HepG2 (cell line): Measurements from ENCODE around the gene PPP6R2. TPM values are rescaled to one million over a fixed set of nuclear protein-coding genes. Genes with fewer than 3 reads are reported as not detected.
A peak's percentile ranks its signal among the peaks of the same experiment; 100 is the strongest.

Experiments used
- ADNP ChIP-seq: sonication (generic); formaldehyde crosslinking; IDR thresholded peaks from 2 replicates; pipeline ENCODE4 v1.4.0; 2020; ENCODE audit warnings: missing genetic modification reagents
- BCL6 ChIP-seq: IDR thresholded peaks from 2 replicates; pipeline ENCODE4 v1.6.1; 2016; ENCODE audit warnings: missing genetic modification reagents, missing compliant biosample characterization
- DDIT3 ChIP-seq: sonication (generic); formaldehyde crosslinking; IDR thresholded peaks from 2 replicates; pipeline ENCODE4 v1.4.0; 2020; ENCODE audit warnings: mild to moderate bottlenecking, missing genetic modification reagents
- GRHL1 ChIP-seq: sonication (generic); formaldehyde crosslinking; conservative IDR thresholded peaks from 2 replicates; pipeline ENCODE4 v1.8.0; 2022; ENCODE audit warnings: missing genetic modification reagents
- LCORL ChIP-seq, 2 experiments: fragments of 450-650 bp in 1 of 2; sonication (generic) in 1 of 2; formaldehyde crosslinking in 1 of 2; IDR thresholded peaks; 2 replicates each; pipeline versions ENCODE4 v1.5.0 to v1.6.1; 2017 to 2020; ENCODE audit warnings: antibody characterized with exemption in 1 of 2, missing genetic modification reagents in 1 of 2
- MAFF ChIP-seq: IDR thresholded peaks from 2 replicates; pipeline ENCODE4 v1.6.1; 2011; ENCODE audit warnings: low read depth, low read length, improper control_type of control experiment
- SP5 ChIP-seq: IDR thresholded peaks from 2 replicates; pipeline ENCODE4 v1.6.1; 2016; ENCODE audit warnings: low read depth, borderline replicate concordance
- STAG1 ChIP-seq: sonication (generic); formaldehyde crosslinking; IDR thresholded peaks from 2 replicates; pipeline ENCODE4 v1.4.0; 2020; ENCODE audit warnings: missing genetic modification reagents
- ZHX2 ChIP-seq, 2 experiments: sonication (generic) in 1 of 2; formaldehyde crosslinking in 1 of 2; IDR thresholded peaks; 2 replicates each; pipeline versions ENCODE4 v1.6.1 to v1.9.0; 2014 to 2022; ENCODE audit warnings: antibody characterized with exemption in 1 of 2, borderline replicate concordance in 1 of 2, inconsistent platforms in 1 of 2, low read depth in 1 of 2, missing genetic modification reagents in 1 of 2
- ZNF18 ChIP-seq: sonication (generic); formaldehyde crosslinking; IDR thresholded peaks from 2 replicates; pipeline ENCODE4 v1.8.0; 2022; ENCODE audit warnings: mild to moderate bottlenecking, missing genetic modification reagents; ENCODE audit not compliant: insufficient replicate concordance
- ZNF225 ChIP-seq: sonication (generic); formaldehyde crosslinking; IDR thresholded peaks from 2 replicates; pipeline ENCODE4 v1.4.0; 2020; ENCODE audit warnings: mild to moderate bottlenecking, missing genetic modification reagents
- ZNF44 ChIP-seq: sonication (generic); formaldehyde crosslinking; IDR thresholded peaks from 2 replicates; pipeline ENCODE4 v1.5.1; 2020; ENCODE audit warnings: mild to moderate bottlenecking, missing genetic modification reagents
- ZNF678 ChIP-seq: sonication (generic); formaldehyde crosslinking; IDR thresholded peaks from 2 replicates; pipeline ENCODE4 v1.4.0; 2020; ENCODE audit warnings: mild to moderate bottlenecking, missing genetic modification reagents
- polyA plus RNA-seq, 8 experiments: library from polyadenylated mRNA; depleted of rRNA in 3 of 8; stranded (reverse) in 7 of 8; unstranded in 1 of 8; fragments of >200 nt; fragmentation: Illumina TruSeq in 4 of 8; extraction: Trizol in 4 of 8; gene quantifications; 2 replicates each; pipeline versions ENCODE4 v1.2.1 to v1.2.3, GENCODE V29; 2011 to 2016; ENCODE audit warnings: low read depth in 4 of 8, missing spikeins in 1 of 8, mixed read lengths in 1 of 8; ENCODE audit not compliant: insufficient read depth in 1 of 8
- total RNA-seq, 5 experiments: library from RNA; depleted of rRNA; stranded (reverse); fragments of >200 nt; fragmentation: Illumina TruSeq; extraction: Trizol; gene quantifications; 2 replicates each; pipeline ENCODE4 v1.2.3, GENCODE V29; 2016; ENCODE audit warnings: low read depth in 1 of 5
- TF ChIP-seq, protein P1 (sequence below): sonication (generic); formaldehyde crosslinking; IDR thresholded peaks from 2 replicates; pipeline ENCODE4 v1.4.0; 2020; ENCODE audit warnings: missing genetic modification reagents, borderline replicate concordance

The PPP6R2 gene
- total and polyA plus RNA-seq, 2 of the 13 experiments (the other 11 are each of a cell fraction or from before 2014, with no cell fraction given): 55.0 to 102 TPM

GRCh38 chr22:50482107-50483074 lies 139.3 kb downstream of the PPP6R2 start (continued):
- no peak for TF ChIP-seq ZNF18 (CRISPR knock-in tag)
- no peak for TF ChIP-seq DDIT3 (CRISPR knock-in tag)
- TF ChIP-seq LCORL (IDR thresholded peaks at IDR 0.05): no peak
- 0 out of 2 replicates have a peak, but pooled peaks have one; percentile 32 for TF ChIP-seq LCORL (CRISPR knock-in tag; IDR thresholded peaks at IDR 0.05)
- no peak for TF ChIP-seq ZNF678
- TF ChIP-seq ADNP (CRISPR knock-in tag): 0 out of 2 replicates have a peak, but pooled peaks have one; percentile 50
- TF ChIP-seq ZNF225 (CRISPR knock-in tag): no peak
- no peak for TF ChIP-seq ZHX2 (IDR thresholded peaks at IDR 0.05; ENCODE audit: low read depth)
- TF ChIP-seq ZHX2 (CRISPR knock-in tag; IDR thresholded peaks at IDR 0.05; ENCODE audit: borderline replicate concordance): no peak
- no peak for TF ChIP-seq STAG1 (CRISPR knock-in tag)
- TF ChIP-seq, protein P1, sequence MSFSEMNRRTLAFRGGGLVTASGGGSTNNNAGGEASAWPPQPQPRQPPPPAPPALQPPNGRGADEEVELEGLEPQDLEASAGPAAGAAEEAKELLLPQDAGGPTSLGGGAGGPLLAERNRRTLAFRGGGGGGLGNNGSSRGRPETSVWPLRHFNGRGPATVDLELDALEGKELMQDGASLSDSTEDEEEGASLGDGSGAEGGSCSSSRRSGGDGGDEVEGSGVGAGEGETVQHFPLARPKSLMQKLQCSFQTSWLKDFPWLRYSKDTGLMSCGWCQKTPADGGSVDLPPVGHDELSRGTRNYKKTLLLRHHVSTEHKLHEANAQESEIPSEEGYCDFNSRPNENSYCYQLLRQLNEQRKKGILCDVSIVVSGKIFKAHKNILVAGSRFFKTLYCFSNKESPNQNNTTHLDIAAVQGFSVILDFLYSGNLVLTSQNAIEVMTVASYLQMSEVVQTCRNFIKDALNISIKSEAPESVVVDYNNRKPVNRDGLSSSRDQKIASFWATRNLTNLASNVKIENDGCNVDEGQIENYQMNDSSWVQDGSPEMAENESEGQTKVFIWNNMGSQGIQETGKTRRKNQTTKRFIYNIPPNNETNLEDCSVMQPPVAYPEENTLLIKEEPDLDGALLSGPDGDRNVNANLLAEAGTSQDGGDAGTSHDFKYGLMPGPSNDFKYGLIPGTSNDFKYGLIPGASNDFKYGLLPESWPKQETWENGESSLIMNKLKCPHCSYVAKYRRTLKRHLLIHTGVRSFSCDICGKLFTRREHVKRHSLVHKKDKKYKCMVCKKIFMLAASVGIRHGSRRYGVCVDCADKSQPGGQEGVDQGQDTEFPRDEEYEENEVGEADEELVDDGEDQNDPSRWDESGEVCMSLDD (CRISPR knock-in tag): peak; percentile 48; the same call in 1 of the 2 replicates
- no peak for TF ChIP-seq MAFF
- no peak for TF ChIP-seq SP5 (CRISPR knock-in tag)
- no peak for TF ChIP-seq BCL6 (CRISPR knock-in tag)
- no peak for TF ChIP-seq ZNF44 (CRISPR knock-in tag)
- TF ChIP-seq GRHL1 (CRISPR knock-in tag): no peak
